ENCODE results near the gene CCT3.

CCT3 gene

GRCh38 chr1:156281281-156281680 lies 56.8 kb downstream of the CCT3 start:
- Histone ChIP-seq H3K79me2 (ENCODE audit: insufficient read depth, low read length) (peaks cover 43% of the 10 kb centered on the region), H3K9me2 (replicated peaks; ENCODE audit: insufficient read depth, low read length) (no peaks in the 10 kb centered on the region), H3F3A (ENCODE audit: insufficient read depth) (0 out of 2 replicates have a peak, but pooled peaks cover 4% of the 10 kb centered on the region), H3K27me3 (ENCODE audit: low read length) (no peaks in the 10 kb centered on the region), H2AFZ (ENCODE audit: low read depth, low read length, severe bottlenecking) (no peak overlapping the region), H3K4me3 (ENCODE audit: insufficient read depth, low read length, poor library complexity, severe bottlenecking) (peak overlapping the region; percentile 99), H4K20me1 (ENCODE audit: low read depth, low read length) (no peaks in the 10 kb centered on the region), H3K4me2 (ENCODE audit: low read depth, low read length, poor library complexity, severe bottlenecking) (peak overlapping the region; percentile 70), H3K9me3 (ENCODE audit: insufficient read depth, low read length) (no peaks in the 10 kb centered on the region), H3K9ac (ENCODE audit: low read length) (peak overlapping the region; percentile 90), H3K27ac (ENCODE audit: low read depth, low read length) (peak overlapping the region; percentile 66), H3K36me3 (ENCODE audit: low read length) (0 out of 2 replicates have a peak, but pooled peaks cover 8% of the 10 kb centered on the region)
- no peak for TF ChIP-seq CTCF (IDR thresholded peaks at IDR 0.05; ENCODE audit: insufficient read depth, low read length, poor library complexity, severe bottlenecking)
- TF ChIP-seq EZH2phosphoT487 (conservative IDR thresholded peaks at IDR 0.05; ENCODE audit: low read length), result no peak

- TF ChIP-seq EZH2phosphoT487 (conservative IDR thresholded peaks at IDR 0.05; ENCODE audit: low read length) (no peak), CTCF (IDR thresholded peaks at IDR 0.05; ENCODE audit: insufficient read depth, low read length, poor library complexity, severe bottlenecking) (no peak)
- Histone ChIP-seq H3K9me3 (ENCODE audit: insufficient read depth, low read length) (no peaks in the 10 kb centered on the region), H3K4me3 (ENCODE audit: insufficient read depth, low read length, poor library complexity, severe bottlenecking) (no peak overlapping the region), H3F3A (ENCODE audit: insufficient read depth) (0 out of 2 replicates have a peak, but pooled peaks cover 4% of the 10 kb centered on the region), H3K79me2 (ENCODE audit: insufficient read depth, low read length) (peaks cover 43% of the 10 kb centered on the region), H2AFZ (ENCODE audit: low read depth, low read length, severe bottlenecking) (no peak overlapping the region), H3K27ac (ENCODE audit: low read depth, low read length) (no peak overlapping the region), H3K36me3 (ENCODE audit: low read length) (peaks cover 14% of the 10 kb centered on the region; the same call in 1 of the 2 replicates), H3K9ac (ENCODE audit: low read length) (no peak overlapping the region), H3K9me2 (replicated peaks; ENCODE audit: insufficient read depth, low read length) (no peaks in the 10 kb centered on the region), H4K20me1 (ENCODE audit: low read depth, low read length) (no peaks in the 10 kb centered on the region), H3K27me3 (ENCODE audit: low read length) (no peaks in the 10 kb centered on the region), H3K4me2 (ENCODE audit: low read depth, low read length, poor library complexity, severe bottlenecking) (no peak overlapping the region)
Observed at GRCh38 chr1:156279837-156280236, 58.3 kb downstream of the CCT3 start.

GRCh38 chr1:156276966-156277381 lies 61.1 kb downstream of the CCT3 start:
- H4K20me1 ChIP-seq (ENCODE audit: low read depth, low read length), result no peaks in the 10 kb centered on the region
- H3K9me3 ChIP-seq (ENCODE audit: insufficient read depth, low read length), result no peaks in the 10 kb centered on the region
- no peak overlapping the region for H3K9ac ChIP-seq (ENCODE audit: low read length)
- H3K4me2 ChIP-seq (ENCODE audit: low read depth, low read length, poor library complexity, severe bottlenecking), result no peak overlapping the region
- no peak overlapping the region for H3K4me3 ChIP-seq (ENCODE audit: insufficient read depth, low read length, poor library complexity, severe bottlenecking)
- H2AFZ ChIP-seq (ENCODE audit: low read depth, low read length, severe bottlenecking), result no peak overlapping the region
- TF ChIP-seq EZH2phosphoT487 (conservative IDR thresholded peaks at IDR 0.05; ENCODE audit: low read length), result no peak
- no peak for TF ChIP-seq CTCF (IDR thresholded peaks at IDR 0.05; ENCODE audit: insufficient read depth, low read length, poor library complexity, severe bottlenecking)
- 0 out of 2 replicates have a peak, but pooled peaks cover 5% of the 10 kb centered on the region for H3F3A ChIP-seq (ENCODE audit: insufficient read depth)
- no peaks in the 10 kb centered on the region for H3K9me2 ChIP-seq (replicated peaks; ENCODE audit: insufficient read depth, low read length)
- peaks cover 30% of the 10 kb centered on the region for H3K36me3 ChIP-seq (ENCODE audit: low read length)
- H3K27me3 ChIP-seq (ENCODE audit: low read length), result no peaks in the 10 kb centered on the region
- H3K79me2 ChIP-seq (ENCODE audit: insufficient read depth, low read length), result peaks cover 39% of the 10 kb centered on the region
- H3K27ac ChIP-seq (ENCODE audit: low read depth, low read length), result no peak overlapping the region

Data from SU-DHL-6 (cell line).